Smooth muscle cell (in vitro differentiated cells): ENCODE measurements around the gene RFX3. TPM values are rescaled to one million over a fixed set of nuclear protein-coding genes. Genes with fewer than 3 reads are reported as not detected.

Experiments
- DNase-seq: peaks from one replicate; lab custom pipeline; 2025; ENCODE audit not compliant: unreplicated experiment; lab: John Stamatoyannopoulos, UW
- H2AFZ ChIP-seq: fragments of 200-600 bp; sonication (generic); 2 replicates; pipeline ENCODE4 v1.6.0; 2016; ENCODE audit warnings: antibody characterized with exemption, low read depth, mild to moderate bottlenecking
- H3F3A ChIP-seq: fragments of 200-600 bp; sonication (generic); 2 replicates; pipeline ENCODE4 v1.6.0; 2017; ENCODE audit warnings: antibody characterized with exemption, low read depth
- H3K27ac ChIP-seq: fragments of 200-600 bp; sonication (generic); 2 replicates; pipeline ENCODE4 v1.5.1; 2016; ENCODE audit warnings: low read depth, mild to moderate bottlenecking
- H3K27me3 ChIP-seq: fragments of 200-600 bp; sonication (generic); 2 replicates; pipeline ENCODE4 v1.6.1; 2016; ENCODE audit warnings: low read depth, mild to moderate bottlenecking
- H3K36me3 ChIP-seq: fragments of 200-600 bp; sonication (generic); 2 replicates; pipeline ENCODE4 v1.5.1; 2016; ENCODE audit warnings: low read depth
- H3K4me1 ChIP-seq: fragments of 200-600 bp; sonication (generic); 2 replicates; pipeline ENCODE4 v1.5.1; 2016; ENCODE audit warnings: low read depth
- H3K4me2 ChIP-seq: fragments of 200-600 bp; sonication (generic); 2 replicates; pipeline ENCODE4 v1.6.0; 2016; ENCODE audit warnings: mild to moderate bottlenecking
- H3K4me3 ChIP-seq: fragments of 200-600 bp; sonication (generic); 2 replicates; pipeline ENCODE4 v1.5.1; 2016; ENCODE audit warnings: mild to moderate bottlenecking
- H3K79me2 ChIP-seq: fragments of 200-600 bp; sonication (generic); 2 replicates; pipeline ENCODE4 v1.6.0; 2016; ENCODE audit warnings: low read depth, mild to moderate bottlenecking
- H3K9ac ChIP-seq: fragments of 200-600 bp; sonication (generic); 2 replicates; pipeline ENCODE4 v1.6.0; 2016; ENCODE audit warnings: low read depth
- H3K9me3 ChIP-seq: fragments of 200-600 bp; sonication (generic); replicated peaks from 2 replicates; pipeline ENCODE4 v1.5.1; 2016; ENCODE audit warnings: low read depth
- H4K20me1 ChIP-seq: fragments of 200-600 bp; sonication (generic); 2 replicates; pipeline ENCODE4 v1.6.0; 2016; ENCODE audit warnings: low read depth
- CTCF ChIP-seq: fragments of 200-600 bp; sonication (generic); IDR thresholded peaks from 2 replicates; pipeline ENCODE4 v1.5.1; 2017; ENCODE audit warnings: borderline replicate concordance, mild to moderate bottlenecking, antibody characterized with exemption; ENCODE audit not compliant: insufficient read depth, poor library complexity, severe bottlenecking
- WGBS: methylation state at CpG from one replicate; pipeline ENCODE4 v1.1.7; 2016; ENCODE audit warnings: low lambda C conversion rate; 5-methylcytosine and 5-hydroxymethylcytosine counted together
- polyA plus RNA-seq: library from polyadenylated mRNA; unstranded; fragments of >200 nt; fragmentation: Nextera tagmentation; extraction: Ambion mirVana; gene quantifications from 2 replicates; pipeline ENCODE4 v1.2.1, GENCODE V29; 2016
- total RNA-seq: library from RNA; depleted of rRNA; stranded (reverse); fragments of >200 nt; gene quantifications from 2 replicates; pipeline ENCODE4 v1.2.3, GENCODE V29; 2014

RFX3 gene
- total and polyA plus RNA-seq, 2 experiments from 2014 or later, result 4.4 to 14.1 TPM

GRCh38 chr9:3337515-3338225, 188.1 kb downstream of the RFX3 start:
- 67% methylated on average over 3 of the region's 3 CpGs for WGBS
- no peaks in the 10 kb centered on the region for H3K36me3 ChIP-seq
- no peak for DNase-seq
- H3K9me3 ChIP-seq, result no peaks in the 10 kb centered on the region
- H2AFZ ChIP-seq, result no peak overlapping the region
- peaks cover 10% of the 10 kb centered on the region for H3K4me1 ChIP-seq
- peaks cover 10% of the 10 kb centered on the region for H3F3A ChIP-seq
- no peak for TF ChIP-seq CTCF
- no peaks in the 10 kb centered on the region for H4K20me1 ChIP-seq
- no peak overlapping the region for H3K4me3 ChIP-seq
- peaks cover 8% of the 10 kb centered on the region for H3K79me2 ChIP-seq
- peak overlapping the region; percentile 90 for H3K27ac ChIP-seq
- no peaks in the 10 kb centered on the region for H3K27me3 ChIP-seq
- peak overlapping the region; percentile 56 for H3K9ac ChIP-seq
- H3K4me2 ChIP-seq, result peak overlapping the region; percentile 61

GRCh38 chr9:3336951-3337350, 188.8 kb downstream of the RFX3 start:
- no peaks in the 10 kb centered on the region for H3K9me3 ChIP-seq
- no peaks in the 10 kb centered on the region for H4K20me1 ChIP-seq
- H3K4me1 ChIP-seq, result peaks cover 18% of the 10 kb centered on the region
- H3K36me3 ChIP-seq, result no peaks in the 10 kb centered on the region
- H3K4me2 ChIP-seq, result no peak overlapping the region
- H3K27me3 ChIP-seq, result no peaks in the 10 kb centered on the region
- H3K9ac ChIP-seq, result peak overlapping the region; percentile 21
- no peak for DNase-seq
- H3K4me3 ChIP-seq, result no peak overlapping the region
- H2AFZ ChIP-seq, result no peak overlapping the region
- H3F3A ChIP-seq, result peaks cover 10% of the 10 kb centered on the region
- H3K79me2 ChIP-seq, result peaks cover 10% of the 10 kb centered on the region
- WGBS, result 99% methylated on average over 3 of the region's 3 CpGs
- TF ChIP-seq CTCF, result no peak
- peak overlapping the region; percentile 90 for H3K27ac ChIP-seq

- Histone ChIP-seq H3K9me3 (no peaks in the 10 kb centered on the region), H3K4me2 (peak overlapping the region; percentile 29), H2AFZ (no peak overlapping the region), H3K4me1 (peaks cover 15% of the 10 kb centered on the region), H3K9ac (no peak overlapping the region), H3K27me3 (no peaks in the 10 kb centered on the region), H3K4me3 (no peak overlapping the region), H4K20me1 (no peaks in the 10 kb centered on the region), H3K36me3 (no peaks in the 10 kb centered on the region), H3K79me2 (peaks cover 4% of the 10 kb centered on the region), H3F3A (peaks cover 5% of the 10 kb centered on the region), H3K27ac (peak overlapping the region; percentile 43)
- no peak for DNase-seq
- 52% methylated on average over 2 of the region's 2 CpGs for WGBS
- TF ChIP-seq CTCF, result no peak
Observed at GRCh38 chr9:3332802-3333201, 193.0 kb downstream of the RFX3 start.

GRCh38 chr9:3331801-3332200, 194.0 kb downstream of the RFX3 start:
- Histone ChIP-seq H3K27ac (no peak overlapping the region), H3K9ac (no peak overlapping the region), H3K4me3 (no peak overlapping the region), H4K20me1 (no peaks in the 10 kb centered on the region), H3K79me2 (peaks cover 4% of the 10 kb centered on the region), H3F3A (no peaks in the 10 kb centered on the region), H3K27me3 (no peaks in the 10 kb centered on the region), H3K36me3 (no peaks in the 10 kb centered on the region), H2AFZ (no peak overlapping the region), H3K4me1 (peaks cover 14% of the 10 kb centered on the region), H3K9me3 (no peaks in the 10 kb centered on the region), H3K4me2 (no peak overlapping the region)
- DNase-seq, result no peak
- 71% methylated on average over 2 of the region's 2 CpGs for WGBS
- no peak for TF ChIP-seq CTCF
